A673 (cell line): ENCODE results near the gene MDH2. TPM values are rescaled to one million over a fixed set of nuclear protein-coding genes. Genes with fewer than 3 reads are reported as not detected.
"Not testable (repeated sequence)": the region's sequence is repeated elsewhere in the genome, so short reads cannot be mapped to it uniquely, and the experiment has no call there.

Source experiments
- BruUV-seq: library from RNA; stranded (reverse); fragments of 400-500 nt; replicated peaks from 2 replicates; lab custom pipeline; 2021; lab: Mats Ljungman, UMichigan
- CTCF ChIA-PET: fragments of 300-600 bp; sonication (Branson Sonifier 250); formaldehyde crosslinking; loops from one replicate; lab custom pipeline; 2022; ENCODE audit warnings: antibody characterized with exemption; lab: Charles Lee
- POLR2A ChIA-PET: fragments of 300-600 bp; sonication (Branson Sonifier 250); formaldehyde crosslinking; loops from one replicate; lab custom pipeline; 2022; ENCODE audit warnings: antibody characterized with exemption; ENCODE audit not compliant: low non-redundant PET; lab: Charles Lee
- DNase-seq: peaks from one replicate; pipeline ENCODE4 v3.0.0-alpha.2; 2015; ENCODE audit warnings: low spot score
- H3K27ac ChIP-seq: fragments of 200-600 bp; sonication (generic); 2 replicates; pipeline ENCODE4 v1.5.1; 2016; ENCODE audit warnings: mixed run types, low read depth, mild to moderate bottlenecking, mixed read lengths, antibody characterized with exemption, low read length; ENCODE audit not compliant: poor library complexity, severe bottlenecking
- H3K27me3 ChIP-seq: fragments of 200-600 bp; sonication (generic); replicated peaks from 2 replicates; pipeline ENCODE4 v1.6.1; 2017; ENCODE audit warnings: mixed run types, low read depth, mild to moderate bottlenecking, mixed read lengths, antibody characterized with exemption, low read length; ENCODE audit not compliant: insufficient read depth, poor library complexity
- H3K36me3 ChIP-seq: fragments of 200-600 bp; sonication (generic); 2 replicates; pipeline ENCODE4 v1.6.1; 2016; ENCODE audit warnings: mixed run types, mild to moderate bottlenecking, mixed read lengths, antibody characterized with exemption, low read length; ENCODE audit not compliant: insufficient read depth, poor library complexity, severe bottlenecking
- H3K4me1 ChIP-seq: fragments of 200-600 bp; sonication (generic); 2 replicates; pipeline ENCODE4 v1.6.1; 2017; ENCODE audit warnings: mixed run types, mild to moderate bottlenecking, mixed read lengths, antibody characterized with exemption, low read length; ENCODE audit not compliant: insufficient read depth, poor library complexity, severe bottlenecking
- H3K4me3 ChIP-seq: fragments of 200-600 bp; sonication (generic); 2 replicates; pipeline ENCODE4 v1.5.1; 2016; ENCODE audit warnings: low read depth, mixed run types, mild to moderate bottlenecking, mixed read lengths, low read length; ENCODE audit not compliant: poor library complexity, severe bottlenecking
- H3K9me3 ChIP-seq: fragments of 200-600 bp; sonication (generic); 2 replicates; pipeline ENCODE4 v1.6.1; 2016; ENCODE audit warnings: mixed run types, low read depth, mild to moderate bottlenecking, mixed read lengths, antibody characterized with exemption, low read length; ENCODE audit not compliant: poor library complexity, severe bottlenecking
- CTCF ChIP-seq: fragments of 300-800, 200-600 bp; sonication (generic); conservative IDR thresholded peaks from 2 replicates; pipeline ENCODE4 v1.5.1; 2017; ENCODE audit warnings: low read depth, mild to moderate bottlenecking, antibody characterized with exemption, low read length, moderate library complexity, mixed read lengths
- EZH2 ChIP-seq: fragments of 200-600 bp; sonication (generic); IDR thresholded peaks from 2 replicates; pipeline ENCODE4 v1.6.1; 2017; ENCODE audit warnings: borderline replicate concordance, low read depth, mild to moderate bottlenecking, mixed read lengths, antibody characterized with exemption, low read length; ENCODE audit not compliant: poor library complexity, severe bottlenecking
- intact Hi-C: fragments of 100-400 bp; cut with micrococcal nuclease; formaldehyde crosslinking; loops from one replicate; pipeline ENCODE4 v1.10.0; 2022; ENCODE audit not compliant: unreplicated experiment
- total RNA-seq: library from RNA; stranded (reverse); gene quantifications from 2 replicates; pipeline ENCODE4 v1.2.3, GENCODE V29; 2021

MDH2 gene
- total RNA-seq, 1 experiment from 2014 or later, result 316 TPM

GRCh38 chr7:76076995-76077394 lies 29.1 kb downstream of the MDH2 start:
- no peak for DNase-seq
- ChIA-PET CTCF (no interaction called here), POLR2A (no interaction called here)
- Histone ChIP-seq H3K4me3 (no peak overlapping the region), H3K27ac (no peak overlapping the region), H3K36me3 (no peaks in the 10 kb centered on the region), H3K27me3 (no peaks in the 10 kb centered on the region), H3K9me3 (no peaks in the 10 kb centered on the region), H3K4me1 (no peaks in the 10 kb centered on the region)
- TF ChIP-seq EZH2 (no peak), CTCF (no peak)
- intact Hi-C loops, result no loop called here
- BruUV-seq, result no TSS peak

- intact Hi-C loops, result no loop called here
- no peak overlapping the region for H3K4me3 ChIP-seq
- H3K4me1 ChIP-seq, result no peaks in the 10 kb centered on the region
- no peak overlapping the region for H3K27ac ChIP-seq
- no peak for DNase-seq
- ChIA-PET CTCF (no interaction called here), POLR2A (no interaction called here)
- no TSS peak for BruUV-seq
- H3K9me3 ChIP-seq, result no peaks in the 10 kb centered on the region
- H3K27me3 ChIP-seq, result no peaks in the 10 kb centered on the region
- H3K36me3 ChIP-seq, result no peaks in the 10 kb centered on the region
- TF ChIP-seq EZH2 (no peak), CTCF (no peak)
Measured at GRCh38 chr7:76077435-76077834, 29.5 kb downstream of the MDH2 start.

GRCh38 chr7:76080204-76080603 lies 32.3 kb downstream of the MDH2 start:
- H3K27ac ChIP-seq, result no peak overlapping the region
- no peak overlapping the region for H3K4me3 ChIP-seq
- intact Hi-C loops, result no loop called here
- BruUV-seq, result no TSS peak
- DNase-seq, result no peak
- TF ChIP-seq CTCF (no peak), EZH2 (no peak)
- no peaks in the 10 kb centered on the region for H3K9me3 ChIP-seq
- H3K4me1 ChIP-seq, result no peaks in the 10 kb centered on the region
- POLR2A ChIA-PET, result no interaction called here
- no peaks in the 10 kb centered on the region for H3K27me3 ChIP-seq
- CTCF ChIA-PET, result no interaction called here
- no peaks in the 10 kb centered on the region for H3K36me3 ChIP-seq

- H3K36me3 ChIP-seq, BruUV-seq, H3K27me3 ChIP-seq, CTCF ChIA-PET, H3K9me3 ChIP-seq, H3K4me1 ChIP-seq, H3K27ac ChIP-seq, H3K4me3 ChIP-seq, POLR2A ChIA-PET, DNase-seq, intact Hi-C loops: not testable (repeated sequence)
Measured at GRCh38 chr7:76084115-76084514, 36.2 kb downstream of the MDH2 start.
